Kidney epithelial cell (primary cell): ENCODE measurements around the gene RIMS1. TPM values are rescaled to one million over a fixed set of nuclear protein-coding genes. Genes with fewer than 3 reads are reported as not detected.

Experiments
- DNase-seq: peaks from one replicate; pipeline ENCODE4 v3.0.0-alpha.2; 2010; ENCODE audit warnings: low read depth
- H3K27me3 ChIP-seq: 2 replicates; pipeline ENCODE4 v1.6.0; 2011; ENCODE audit warnings: low read length; ENCODE audit not compliant: control insufficient read depth, insufficient read depth
- H3K36me3 ChIP-seq: 2 replicates; pipeline ENCODE4 v1.5.1; 2011; ENCODE audit warnings: low read length; ENCODE audit not compliant: control insufficient read depth, insufficient read depth
- H3K4me3 ChIP-seq: 2 replicates; pipeline ENCODE4 v1.5.1; 2011; ENCODE audit warnings: low read depth, mild to moderate bottlenecking, control low read depth, low read length
- CTCF ChIP-seq: IDR thresholded peaks from 2 replicates; pipeline ENCODE4 v1.5.1; 2011; ENCODE audit warnings: mild to moderate bottlenecking, moderate library complexity, low read length, control low read depth, inconsistent platforms; ENCODE audit not compliant: insufficient read depth, poor library complexity, severe bottlenecking
- total RNA-seq: library from RNA; depleted of rRNA; stranded (reverse); fragments of >200 nt; gene quantifications from 2 replicates; pipeline ENCODE4 v1.2.3, GENCODE V29; 2015

Gene RIMS1
- total RNA-seq, 1 donor from 2014 or later, result 0.38 TPM

- Histone ChIP-seq H3K27me3 (no peaks in the 10 kb centered on the region), H3K4me3 (no peak overlapping the region), H3K36me3 (no peaks in the 10 kb centered on the region)
- no peak for DNase-seq
- TF ChIP-seq CTCF, result no peak
Observed at GRCh38 chr6:72374172-72374571, 487.8 kb downstream of the RIMS1 start.

GRCh38 chr6:72374857-72375256 is 488.5 kb downstream of the RIMS1 start:
- Histone ChIP-seq H3K36me3 (no peaks in the 10 kb centered on the region), H3K27me3 (no peaks in the 10 kb centered on the region), H3K4me3 (no peak overlapping the region)
- TF ChIP-seq CTCF, result no peak
- no peak for DNase-seq

- Histone ChIP-seq H3K36me3 (no peaks in the 10 kb centered on the region), H3K27me3 (no peaks in the 10 kb centered on the region), H3K4me3 (no peak overlapping the region)
- DNase-seq, result no peak
- no peak for TF ChIP-seq CTCF
Observed at GRCh38 chr6:72376736-72377135, 490.4 kb downstream of the RIMS1 start.

- DNase-seq, result no peak
- H3K4me3 ChIP-seq, result no peak overlapping the region
- H3K27me3 ChIP-seq, result no peaks in the 10 kb centered on the region
- no peaks in the 10 kb centered on the region for H3K36me3 ChIP-seq
- no peak for TF ChIP-seq CTCF
Observed at GRCh38 chr6:72381076-72381475, 494.7 kb downstream of the RIMS1 start.

- no peaks in the 10 kb centered on the region for H3K27me3 ChIP-seq
- no peak overlapping the region for H3K4me3 ChIP-seq
- no peaks in the 10 kb centered on the region for H3K36me3 ChIP-seq
- no peak for DNase-seq
- TF ChIP-seq CTCF, result no peak
Observed at GRCh38 chr6:72382602-72383529, 496.5 kb downstream of the RIMS1 start.
